Dedifferentiated amniotic fluid mesenchymal stem cell (primary cell): Measurements from ENCODE around the gene DTX1.

Experiments
- DNase-seq: peaks from one replicate; pipeline ENCODE4 v3.0.0-alpha.2; 2016; ENCODE audit errors: extremely low spot score

Gene DTX1

DNA sequence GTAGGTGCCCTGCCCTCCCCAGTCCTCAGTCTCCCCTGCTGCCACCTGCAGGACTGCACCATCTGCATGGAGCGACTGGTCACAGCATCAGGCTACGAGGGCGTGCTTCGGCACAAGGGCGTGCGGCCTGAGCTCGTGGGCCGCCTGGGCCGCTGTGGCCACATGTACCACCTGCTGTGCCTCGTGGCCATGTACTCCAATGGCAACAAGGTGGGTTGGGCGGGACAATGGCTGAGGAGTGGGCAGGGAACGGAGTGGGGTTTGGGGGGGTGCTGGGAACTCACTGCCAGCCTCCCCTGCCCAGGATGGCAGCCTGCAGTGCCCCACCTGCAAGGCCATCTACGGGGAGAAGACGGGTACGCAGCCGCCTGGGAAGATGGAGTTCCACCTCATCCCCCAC, 38.2 kb downstream of the DTX1 start:
- DNase-seq, result no peak

DNA sequence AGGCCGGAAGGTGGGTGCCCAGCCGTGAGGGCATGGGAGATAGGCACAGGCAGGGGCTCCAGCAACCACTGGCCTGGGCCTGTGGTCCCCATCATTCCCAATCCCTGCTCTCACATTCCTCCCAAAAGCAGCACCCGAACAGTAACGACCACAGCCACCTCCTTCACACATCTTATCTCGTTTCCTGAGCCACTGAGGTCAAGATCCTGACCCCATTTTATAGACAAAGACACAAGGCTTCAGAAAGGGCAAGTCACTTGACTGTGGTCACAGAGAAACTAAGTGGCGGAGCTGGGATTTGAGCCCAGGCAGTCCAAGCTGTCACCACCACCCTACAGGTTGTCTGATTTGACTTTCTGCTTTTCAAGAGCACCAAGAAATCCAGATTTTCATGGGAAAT, 38.9 kb downstream of the DTX1 start:
- DNase-seq, result no peak

DNA sequence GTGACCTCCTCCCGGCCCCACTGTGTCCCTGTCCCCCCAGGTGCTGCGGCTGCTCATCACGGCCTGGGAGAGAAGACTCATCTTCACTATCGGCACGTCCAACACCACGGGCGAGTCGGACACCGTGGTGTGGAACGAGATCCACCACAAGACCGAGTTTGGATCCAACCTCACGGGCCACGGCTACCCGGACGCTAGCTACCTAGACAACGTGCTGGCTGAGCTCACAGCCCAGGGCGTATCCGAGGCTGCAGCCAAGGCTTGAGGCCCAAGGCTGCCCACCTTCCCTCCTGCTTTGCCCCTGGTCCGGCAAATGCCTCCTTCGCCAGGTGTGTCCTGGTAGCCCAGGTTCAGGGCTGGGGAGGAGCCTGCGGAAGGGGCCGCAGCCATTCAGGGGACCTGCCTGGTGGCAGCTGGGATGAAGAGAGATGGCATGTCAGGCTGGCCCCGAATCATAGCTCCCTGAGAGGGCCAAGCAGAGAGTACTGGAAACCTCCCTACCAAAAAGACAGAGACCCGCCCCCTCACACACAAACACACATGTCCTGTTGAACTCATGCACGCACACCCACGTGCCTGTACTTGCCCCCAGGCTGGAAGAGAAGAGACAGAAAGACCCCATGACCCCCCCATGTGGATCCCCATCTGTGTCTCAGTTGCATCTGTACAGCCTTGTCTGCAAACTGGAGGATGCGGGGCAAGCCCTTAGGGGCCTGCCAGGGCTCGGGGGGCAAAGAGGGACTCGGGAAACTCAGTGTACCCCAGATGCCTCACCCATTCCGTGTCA, 40.3 kb downstream of the DTX1 start:
- no peak for DNase-seq

DNA sequence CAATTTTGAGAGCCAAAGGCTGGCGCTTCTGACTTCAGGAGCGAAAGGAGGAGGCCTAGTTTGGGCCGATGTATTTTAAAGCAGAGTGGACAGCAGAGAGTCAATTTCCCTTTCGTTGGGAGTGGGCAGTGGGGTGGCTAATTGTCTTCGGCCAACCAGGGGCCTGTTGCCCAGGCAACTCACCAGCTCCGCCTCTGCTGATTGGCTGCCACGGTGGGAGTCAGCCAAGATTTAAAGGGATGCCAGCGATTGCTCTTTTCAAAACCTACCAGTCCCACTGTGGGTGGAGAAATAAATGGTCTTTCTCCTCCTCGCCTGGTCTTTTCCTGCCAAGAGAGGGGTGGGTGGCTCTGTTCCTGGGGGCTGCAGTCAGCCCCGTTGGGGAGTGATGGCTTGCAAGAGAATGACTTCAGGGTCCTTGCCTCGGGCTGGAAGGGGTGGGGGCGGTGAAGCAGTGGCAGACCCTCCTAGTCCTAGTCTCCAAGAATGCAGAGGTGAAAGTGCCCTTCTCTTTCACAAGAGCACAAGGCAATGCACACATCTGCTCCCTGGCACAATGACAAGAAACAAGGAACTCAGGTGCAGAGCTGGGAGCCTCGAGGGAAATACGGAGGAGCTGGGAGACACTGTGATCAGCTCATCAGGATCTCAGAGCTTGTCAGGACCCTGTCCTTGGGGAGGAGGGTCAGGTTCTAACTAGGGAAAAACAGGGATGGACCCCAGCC, 41.3 kb downstream of the DTX1 start:
- DNase-seq, result no peak

DNA sequence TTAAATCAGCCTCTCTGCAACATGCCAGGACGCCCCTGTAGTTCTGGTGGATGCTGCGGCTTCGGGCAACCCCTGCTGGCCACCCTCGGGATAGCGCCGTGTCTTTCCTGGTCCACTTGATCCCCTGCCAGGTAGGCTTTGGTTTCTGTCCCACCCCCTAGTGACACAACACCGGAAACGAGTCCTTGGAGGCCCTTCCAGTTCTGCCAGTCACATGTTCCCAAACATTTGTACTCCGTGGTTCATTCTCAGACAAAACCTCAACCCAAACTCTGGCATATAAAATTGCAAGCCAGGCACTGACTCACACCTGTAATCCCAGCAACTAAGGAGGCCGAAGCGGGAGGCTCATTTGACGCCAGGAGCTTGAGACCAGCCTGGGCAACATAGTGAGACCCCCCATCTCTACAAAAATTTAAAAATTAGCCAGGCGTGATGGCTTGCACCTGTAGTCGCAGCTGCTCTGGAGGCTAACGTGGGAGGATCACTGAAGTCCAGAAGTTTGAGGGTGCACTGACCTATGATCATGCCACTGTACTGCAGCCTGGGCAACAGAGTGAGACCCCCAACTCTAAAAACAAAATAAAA, 42.0 kb downstream of the DTX1 start:
- peak; percentile 52 for DNase-seq

DNA sequence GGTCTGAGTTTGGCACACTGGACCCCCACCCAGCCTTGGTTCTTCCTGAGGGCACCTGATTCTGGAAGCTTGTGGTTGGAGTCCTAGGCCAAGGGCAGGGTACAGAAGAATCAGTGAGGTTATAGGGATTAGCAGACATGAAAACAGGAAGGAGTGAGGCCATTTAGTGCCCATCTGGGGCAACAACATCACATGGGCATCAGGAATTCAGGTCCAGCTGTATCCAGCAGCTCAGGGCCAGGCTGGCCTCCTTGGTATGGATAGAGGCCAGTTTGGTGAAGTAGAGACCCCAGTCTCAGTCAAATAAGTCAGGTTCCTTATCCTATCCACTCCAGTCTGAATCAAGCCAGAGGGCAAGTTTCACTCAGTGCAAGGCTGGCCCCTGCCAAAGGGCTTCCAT, 42.8 kb downstream of the DTX1 start:
- no peak for DNase-seq

DNA sequence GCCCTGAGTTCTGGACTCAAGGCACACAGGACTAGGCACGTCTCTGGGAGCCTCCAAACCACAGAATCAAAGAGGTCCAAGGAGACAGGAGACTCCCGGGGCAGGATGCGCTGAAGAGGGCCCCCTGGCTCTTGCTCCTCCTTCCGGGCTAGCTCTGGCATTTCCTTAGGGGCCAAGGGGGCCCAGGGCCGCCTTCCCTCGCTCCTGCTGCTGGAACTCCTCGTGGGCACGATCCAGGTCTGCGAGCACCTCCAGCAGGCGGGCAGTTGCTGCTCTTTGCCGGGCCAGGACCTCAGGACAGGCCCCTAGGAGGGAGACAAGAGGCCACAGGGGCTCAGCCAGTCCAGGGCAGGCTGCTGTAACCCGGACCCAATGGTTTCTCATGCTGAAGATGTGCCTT, 43.2 kb downstream of the DTX1 start:
- DNase-seq, result no peak

DNA sequence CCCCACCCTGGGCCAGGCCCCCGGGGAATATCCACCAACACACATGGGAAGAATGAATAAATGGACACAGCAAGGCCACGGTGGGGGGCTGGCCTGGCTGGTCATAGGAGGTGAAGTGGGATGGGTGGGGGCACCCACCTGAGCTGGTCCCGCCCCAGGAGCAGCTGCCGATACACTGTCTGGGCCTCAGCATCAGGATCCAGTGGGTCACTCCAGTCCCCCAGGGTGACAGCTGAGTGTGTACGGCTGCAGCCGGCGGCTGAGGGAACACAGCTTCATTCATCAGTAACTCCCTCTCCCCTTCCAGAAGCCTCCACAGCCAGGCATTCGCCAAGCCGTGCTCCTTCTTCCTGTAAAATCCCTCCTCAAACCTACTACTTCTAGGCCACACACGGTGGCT, 45.2 kb downstream of the DTX1 start:
- DNase-seq, result no peak

DNA sequence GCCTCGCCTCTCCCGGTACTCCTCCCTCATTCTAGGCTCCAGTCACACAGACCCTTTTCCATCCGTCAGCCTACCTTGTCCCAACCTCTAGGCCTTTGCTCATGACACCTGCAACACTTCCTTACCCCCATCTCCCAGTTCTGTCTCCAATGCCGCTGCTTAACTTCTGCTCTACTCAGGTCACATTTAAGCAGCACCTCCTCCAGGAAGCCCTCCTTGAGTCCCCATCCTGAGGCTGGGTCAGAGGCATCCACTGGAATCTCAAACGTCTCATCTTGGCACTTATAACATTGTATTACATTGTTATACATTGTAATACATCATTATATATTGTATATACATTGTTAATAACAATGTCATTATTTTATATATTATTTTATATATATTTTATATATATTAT, 46.3 kb downstream of the DTX1 start:
- DNase-seq, result no peak

DNA sequence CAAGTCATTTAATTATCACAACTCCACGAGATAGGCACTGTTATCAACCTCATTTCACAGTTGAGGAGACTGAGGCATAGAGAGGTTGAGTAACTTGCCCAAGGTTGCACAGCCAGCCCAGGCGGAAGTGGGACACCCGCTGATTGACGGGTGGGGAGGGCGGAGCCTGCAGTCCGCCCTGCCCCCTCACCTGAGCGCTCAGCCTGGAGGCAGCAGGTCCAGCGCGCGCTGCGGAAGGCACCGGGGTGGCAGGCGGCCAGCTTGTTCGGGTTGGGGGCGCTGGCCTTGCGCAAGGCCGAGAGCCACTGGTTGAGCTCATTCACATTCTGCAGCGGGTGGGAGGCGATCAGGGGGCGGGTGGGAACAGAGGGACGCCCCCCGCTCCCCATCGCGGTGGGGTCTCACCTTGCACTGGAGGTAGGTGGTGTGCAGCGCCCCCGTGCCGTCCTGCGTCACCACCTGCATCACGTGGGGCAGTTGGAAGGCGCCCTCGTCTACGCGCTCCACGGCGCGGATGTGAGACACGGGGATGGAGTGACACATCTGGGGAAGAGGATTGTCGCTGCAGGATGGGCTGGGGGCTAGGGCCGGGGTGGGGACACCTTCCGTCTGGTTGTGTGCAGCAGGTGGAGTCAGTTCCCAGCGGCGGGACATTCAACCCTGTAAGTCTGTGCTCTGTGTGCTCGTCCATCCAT, 47.4 kb downstream of the DTX1 start:
- no peak for DNase-seq

DNA sequence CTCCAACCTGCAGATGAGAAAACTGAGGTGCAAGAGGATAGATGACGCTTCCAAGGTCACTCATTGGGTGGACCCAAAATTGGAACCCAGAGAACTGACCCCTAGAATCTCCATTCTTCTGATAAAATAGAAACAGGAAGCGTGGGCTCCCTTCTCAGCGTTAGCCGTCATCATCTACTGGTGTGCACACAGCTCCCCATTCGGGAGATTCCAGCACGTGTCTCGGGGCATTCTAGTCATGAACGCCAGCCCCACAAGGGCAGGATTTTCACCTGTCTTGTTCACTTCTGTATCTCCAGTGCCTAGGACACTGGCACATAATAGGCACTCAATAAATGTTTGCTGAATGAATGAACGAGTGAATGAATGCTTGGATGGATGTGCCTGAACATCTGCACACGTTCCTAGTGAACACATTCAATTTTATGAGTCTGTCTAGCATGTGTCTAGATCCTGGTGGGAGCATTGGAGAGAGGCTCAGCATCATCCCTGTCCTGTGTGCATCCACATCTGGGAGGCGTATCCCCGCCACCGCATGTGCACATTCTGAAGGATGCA, 48.5 kb downstream of the DTX1 start:
- DNase-seq, result no peak

DNA sequence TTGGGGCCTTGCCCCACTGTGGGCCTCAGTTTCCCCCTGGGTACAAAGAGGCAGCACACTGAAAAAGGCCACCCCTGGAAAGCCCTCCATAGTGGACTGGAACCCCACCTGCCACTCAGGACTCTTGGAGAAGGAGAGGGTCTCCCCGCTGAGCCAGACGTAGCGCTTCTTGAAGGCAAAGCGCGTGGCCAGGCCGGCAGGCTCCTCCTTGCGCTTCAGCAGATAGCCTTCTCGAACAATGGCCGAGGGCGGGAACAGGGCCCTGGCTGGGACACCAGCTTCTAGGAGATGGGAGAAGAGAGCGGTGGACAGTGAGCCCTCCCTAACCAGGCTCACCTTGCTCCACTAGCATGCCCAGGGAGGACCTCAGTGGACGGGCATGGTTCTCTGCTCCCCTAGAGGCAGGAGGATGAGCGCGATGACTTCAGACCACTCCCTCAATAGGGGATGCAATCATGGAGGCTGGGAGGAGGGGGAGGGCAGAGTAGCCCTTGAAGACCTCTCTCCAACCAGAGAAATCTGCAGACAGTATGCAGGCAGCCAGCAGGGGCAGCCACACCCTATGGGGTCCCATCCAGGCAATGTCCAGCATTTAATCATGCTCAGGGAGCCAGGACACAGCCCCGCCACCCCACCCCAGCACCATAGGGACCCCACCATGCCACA, 49.2 kb downstream of the DTX1 start:
- DNase-seq, result no peak

DNA sequence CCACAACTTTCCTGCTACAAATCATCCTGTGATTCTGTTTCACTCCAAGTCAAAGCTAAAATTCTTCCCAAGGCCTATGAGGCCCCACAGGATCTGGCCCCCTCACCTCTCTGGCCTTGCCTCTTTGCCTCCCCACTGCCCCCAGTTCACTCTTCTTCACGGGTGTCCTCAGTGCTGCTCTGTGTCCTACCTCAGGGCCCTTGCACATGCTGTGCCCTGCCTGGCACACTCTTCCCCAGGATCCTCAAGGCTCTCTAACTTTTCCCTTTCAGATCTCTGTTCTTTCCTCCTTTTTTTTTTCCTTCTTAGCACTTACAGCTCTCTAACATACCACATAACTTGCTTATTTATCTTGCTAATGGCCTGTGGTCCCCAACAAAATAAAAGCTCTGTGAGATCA, 49.8 kb downstream of the DTX1 start:
- DNase-seq, result no peak

DNA sequence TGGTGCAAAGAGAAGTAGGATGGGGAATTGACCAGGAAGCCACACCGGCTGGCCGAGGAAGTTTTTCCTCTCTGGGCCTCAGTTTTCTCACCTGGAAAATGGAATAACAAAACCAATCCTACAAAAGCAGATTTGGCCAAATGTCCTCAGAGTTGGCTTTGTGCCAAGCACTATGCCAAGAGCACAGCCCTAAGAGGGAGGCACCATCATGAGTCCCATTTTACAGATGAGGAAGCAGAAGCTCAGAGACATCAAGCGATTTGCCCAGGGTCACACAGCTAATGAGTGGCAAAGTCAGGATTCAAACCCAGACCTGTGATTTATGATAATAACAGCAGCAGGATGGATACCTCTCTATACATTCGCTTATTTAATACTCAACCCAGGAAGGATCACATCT, 51.8 kb downstream of the DTX1 start:
- DNase-seq, result no peak

DNA sequence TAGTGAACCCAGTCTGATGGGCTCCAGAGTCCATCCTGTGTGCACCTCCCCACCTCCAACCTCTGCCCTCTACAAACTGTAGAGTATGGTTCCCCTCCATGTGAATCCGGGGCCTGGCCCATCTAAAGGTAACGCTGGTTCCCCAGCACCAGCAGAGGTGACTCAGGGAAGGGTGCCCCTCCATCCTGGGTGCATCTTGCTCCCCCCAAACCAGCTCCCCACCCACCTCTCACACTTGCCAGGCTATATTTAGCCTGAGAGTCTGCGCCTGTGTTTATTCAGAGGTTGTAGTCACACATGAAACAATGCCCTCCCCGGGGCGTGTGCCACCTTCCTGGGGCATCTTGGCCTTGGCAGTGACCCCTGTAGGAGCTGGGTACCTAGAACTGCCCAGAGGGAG, 52.8 kb downstream of the DTX1 start:
- DNase-seq, result no peak

DNA sequence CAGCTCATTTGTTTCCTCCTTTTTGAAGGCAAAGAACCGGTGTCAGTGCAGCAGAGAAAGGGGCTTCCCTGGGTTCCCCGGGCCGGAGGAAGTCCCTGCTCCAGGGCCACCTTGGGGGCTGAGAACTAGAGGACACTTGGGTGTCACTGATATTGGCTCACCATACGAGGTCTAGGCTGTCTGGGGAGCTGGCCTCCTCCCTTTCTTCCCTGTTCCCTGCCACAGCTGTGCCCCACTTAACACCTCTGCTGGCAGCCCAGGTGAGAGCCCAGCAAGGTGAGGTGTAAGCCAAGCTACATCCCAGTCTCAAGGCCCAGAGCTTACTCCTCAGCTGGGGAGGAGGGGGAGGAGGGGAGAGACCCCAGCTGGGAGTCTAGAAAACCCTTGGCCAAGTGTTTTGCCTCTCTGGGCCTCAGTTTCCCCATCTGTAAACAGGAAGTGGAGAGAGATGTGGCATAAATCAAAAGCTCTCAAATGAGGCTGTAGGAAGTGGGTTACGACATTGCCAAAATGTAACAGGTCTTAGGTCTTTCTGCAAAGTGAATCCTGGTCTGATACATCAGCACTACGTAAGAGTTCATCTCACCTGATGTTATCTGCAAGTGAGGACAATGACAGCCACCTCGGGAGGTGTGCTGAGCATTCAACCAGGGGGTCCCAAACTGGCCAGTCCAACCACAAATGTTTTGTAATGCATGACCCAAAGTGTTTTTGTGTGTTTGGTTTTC, 53.5 kb downstream of the DTX1 start:
- no peak for DNase-seq

DNA sequence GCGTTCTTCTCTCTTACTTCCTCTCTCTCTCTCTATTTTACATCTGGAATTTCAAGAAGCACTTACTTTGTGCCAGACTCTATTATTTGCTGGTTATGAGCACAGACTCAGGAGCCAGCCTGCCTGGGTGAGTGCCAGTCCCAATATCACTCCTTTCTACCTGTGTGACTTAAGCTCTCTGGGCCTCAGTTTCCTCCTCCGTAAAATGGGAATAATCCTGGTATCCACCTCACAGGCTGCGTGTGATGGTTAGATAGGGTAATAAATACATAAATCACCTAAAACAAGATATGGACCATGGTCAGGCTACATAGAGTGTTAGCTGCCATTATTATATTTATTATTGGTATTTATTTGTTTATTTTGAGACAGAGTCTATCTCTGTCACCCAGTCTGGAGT, 54.7 kb downstream of the DTX1 start:
- DNase-seq, result no peak

DNA sequence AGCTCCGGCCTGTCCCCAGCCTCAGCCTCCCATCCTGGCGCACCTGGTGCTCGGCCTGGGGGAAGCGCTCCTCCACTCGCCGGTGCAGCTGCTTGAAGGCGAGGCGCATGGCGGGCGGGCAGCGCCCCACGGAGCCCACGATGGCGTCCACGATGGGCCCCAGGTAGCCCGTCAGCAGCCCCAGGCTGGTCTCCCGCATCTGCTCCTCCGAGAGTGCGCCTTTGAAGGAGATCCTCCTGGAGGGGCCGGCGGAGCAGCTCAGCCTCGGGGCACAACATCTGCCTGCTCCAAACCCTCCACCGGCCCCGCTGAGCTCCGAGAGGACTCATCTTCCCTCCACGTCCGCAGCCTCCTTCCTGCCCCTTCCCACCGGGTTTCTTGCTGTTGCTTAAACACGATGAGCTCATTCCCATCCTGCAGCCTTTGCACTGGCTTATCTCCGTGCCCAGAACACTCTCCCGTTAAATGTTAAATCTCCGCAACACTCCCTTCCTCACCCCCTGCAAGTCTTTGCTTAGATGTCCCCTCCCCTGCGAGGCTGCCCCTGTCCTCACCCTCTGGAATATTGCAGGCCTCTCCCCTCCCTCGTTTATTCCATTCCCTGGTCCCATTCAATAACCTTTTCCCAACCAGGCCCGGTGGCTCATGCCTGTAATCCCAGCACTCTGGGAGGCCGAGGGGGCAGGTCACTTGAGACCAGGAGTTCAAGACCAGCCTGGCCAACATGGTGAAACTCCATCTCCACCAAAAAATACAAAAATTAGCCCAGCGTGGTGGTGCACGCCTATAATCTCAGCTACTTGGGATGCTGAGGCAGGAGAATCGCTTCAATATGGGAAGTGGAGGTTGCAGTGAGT, 55.7 kb downstream of the DTX1 start:
- DNase-seq, result no peak

DNA sequence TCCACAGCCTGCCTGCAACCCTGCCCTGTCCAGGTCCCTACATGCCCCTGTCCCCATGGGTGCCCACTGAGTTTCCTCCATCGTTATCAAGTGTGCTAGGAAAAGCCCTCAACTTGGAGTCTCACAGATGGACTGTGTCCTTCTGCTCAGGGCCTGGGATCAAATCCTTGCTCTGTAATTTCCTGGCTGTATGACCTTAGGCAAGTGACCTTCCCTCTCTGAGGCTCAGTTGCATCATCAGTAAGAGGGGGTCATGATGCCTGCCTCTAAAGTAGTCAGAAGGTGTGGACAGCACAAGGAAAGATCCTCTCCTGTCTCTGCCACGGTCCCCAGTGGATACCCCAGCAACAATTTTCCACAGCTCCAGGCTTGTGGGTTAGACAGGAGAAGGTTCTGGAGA, 56.9 kb downstream of the DTX1 start:
- DNase-seq, result no peak
